ENCODE data around the gene RASGEF1C. TPM values are rescaled to one million over a fixed set of nuclear protein-coding genes. Genes with fewer than 3 reads are reported as not detected.

The RASGEF1C gene
- total RNA-seq, 4 donors from 2014 or later, result 0.38 to 0.51 TPM; not detected in 2

DNA sequence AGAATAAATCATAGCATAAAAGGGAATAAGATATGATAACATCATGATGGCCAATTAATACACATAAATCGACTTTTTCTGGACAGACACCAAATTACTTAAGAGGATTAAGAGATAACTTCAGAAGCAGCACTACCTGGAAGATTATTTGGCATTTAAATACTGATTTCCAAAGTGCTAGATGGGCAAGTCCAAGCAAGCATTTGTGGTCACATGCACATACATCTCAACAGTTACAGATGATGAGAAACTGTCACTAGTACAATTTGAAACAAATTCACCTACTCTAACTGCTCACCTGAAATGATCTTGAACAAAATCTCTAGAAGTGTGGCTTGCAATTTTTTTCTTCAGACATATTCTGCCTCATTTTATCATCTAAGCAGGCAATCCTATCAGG, 26.8 kb upstream of the RASGEF1C start:
- TF ChIP-seq, protein P1, sequence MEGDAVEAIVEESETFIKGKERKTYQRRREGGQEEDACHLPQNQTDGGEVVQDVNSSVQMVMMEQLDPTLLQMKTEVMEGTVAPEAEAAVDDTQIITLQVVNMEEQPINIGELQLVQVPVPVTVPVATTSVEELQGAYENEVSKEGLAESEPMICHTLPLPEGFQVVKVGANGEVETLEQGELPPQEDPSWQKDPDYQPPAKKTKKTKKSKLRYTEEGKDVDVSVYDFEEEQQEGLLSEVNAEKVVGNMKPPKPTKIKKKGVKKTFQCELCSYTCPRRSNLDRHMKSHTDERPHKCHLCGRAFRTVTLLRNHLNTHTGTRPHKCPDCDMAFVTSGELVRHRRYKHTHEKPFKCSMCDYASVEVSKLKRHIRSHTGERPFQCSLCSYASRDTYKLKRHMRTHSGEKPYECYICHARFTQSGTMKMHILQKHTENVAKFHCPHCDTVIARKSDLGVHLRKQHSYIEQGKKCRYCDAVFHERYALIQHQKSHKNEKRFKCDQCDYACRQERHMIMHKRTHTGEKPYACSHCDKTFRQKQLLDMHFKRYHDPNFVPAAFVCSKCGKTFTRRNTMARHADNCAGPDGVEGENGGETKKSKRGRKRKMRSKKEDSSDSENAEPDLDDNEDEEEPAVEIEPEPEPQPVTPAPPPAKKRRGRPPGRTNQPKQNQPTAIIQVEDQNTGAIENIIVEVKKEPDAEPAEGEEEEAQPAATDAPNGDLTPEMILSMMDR (IDR thresholded peaks at IDR 0.05; ENCODE audit: low read depth), result no peak

DNA sequence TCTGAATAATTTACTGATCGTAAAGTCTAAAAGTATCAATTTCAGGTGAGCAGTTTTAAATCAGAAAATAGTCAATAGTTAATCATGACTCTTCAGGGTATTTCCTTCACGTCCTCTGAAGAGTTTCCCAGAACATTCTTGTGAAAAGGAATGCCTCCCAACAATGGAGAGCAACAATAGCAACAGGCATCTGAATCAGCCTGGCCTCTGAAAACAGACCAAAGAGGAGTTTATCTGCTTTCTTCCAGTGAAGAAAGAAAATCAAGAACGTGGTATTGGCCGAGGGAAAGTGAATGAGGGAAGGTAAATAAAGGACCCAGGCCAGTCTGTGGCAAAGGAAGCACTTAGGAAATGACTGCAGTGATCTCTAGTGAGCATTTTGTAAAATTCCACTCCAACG, 26.1 kb upstream of the RASGEF1C start:
- TF ChIP-seq, protein P1 (IDR thresholded peaks at IDR 0.05; ENCODE audit: low read depth), result no peak

GRCh38 chr5:180234271-180234670, 25.3 kb upstream of the RASGEF1C start:
- TF ChIP-seq, protein P1 (IDR thresholded peaks at IDR 0.05; ENCODE audit: low read depth), result no peak

DNA sequence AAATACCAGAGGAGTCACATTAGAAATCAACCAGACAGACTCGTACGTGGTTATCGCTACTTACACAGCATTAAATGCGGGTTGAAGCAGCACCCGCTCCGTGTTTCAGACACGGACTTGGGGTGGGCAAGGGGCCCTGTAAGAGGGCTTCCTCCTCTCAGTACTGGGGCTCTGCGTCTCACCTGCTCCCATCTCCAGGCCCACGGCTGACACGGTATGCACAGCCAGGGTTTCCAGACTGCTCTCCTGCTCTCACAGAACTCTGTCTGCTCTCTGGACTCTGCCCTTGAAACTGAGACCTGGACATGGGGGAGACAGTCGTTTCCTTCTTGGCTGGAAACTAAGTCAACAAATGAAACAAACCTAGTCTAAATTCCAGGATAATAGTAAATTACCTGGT, 24.7 kb upstream of the RASGEF1C start:
- TF ChIP-seq, protein P1 (IDR thresholded peaks at IDR 0.05; ENCODE audit: low read depth), result no peak

DNA sequence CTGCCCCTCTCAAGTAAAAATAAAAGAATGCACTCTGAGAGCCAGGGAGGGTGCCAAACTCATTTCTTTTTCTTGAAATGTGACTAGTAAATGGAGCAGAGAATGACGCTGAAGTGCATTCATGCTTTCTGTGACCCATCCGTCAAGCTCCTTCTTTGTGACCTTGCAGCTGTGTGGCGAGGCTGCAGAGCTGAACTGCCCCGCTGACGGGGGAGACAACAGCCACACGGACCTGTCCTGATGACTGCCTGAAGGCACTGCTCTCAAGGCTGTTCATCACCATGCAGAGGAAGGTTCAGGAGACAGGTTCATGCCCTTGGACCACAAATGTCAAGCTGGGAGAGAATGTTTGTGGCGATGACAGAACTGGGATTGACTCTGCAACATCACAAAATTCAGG, 21.0 kb upstream of the RASGEF1C start:
- TF ChIP-seq, protein P1 (IDR thresholded peaks at IDR 0.05; ENCODE audit: low read depth), result no peak

- TF ChIP-seq, protein P1 (IDR thresholded peaks at IDR 0.05; ENCODE audit: low read depth), result no peak
Measured at GRCh38 chr5:180222056-180222455, 13.0 kb upstream of the RASGEF1C start.

DNA sequence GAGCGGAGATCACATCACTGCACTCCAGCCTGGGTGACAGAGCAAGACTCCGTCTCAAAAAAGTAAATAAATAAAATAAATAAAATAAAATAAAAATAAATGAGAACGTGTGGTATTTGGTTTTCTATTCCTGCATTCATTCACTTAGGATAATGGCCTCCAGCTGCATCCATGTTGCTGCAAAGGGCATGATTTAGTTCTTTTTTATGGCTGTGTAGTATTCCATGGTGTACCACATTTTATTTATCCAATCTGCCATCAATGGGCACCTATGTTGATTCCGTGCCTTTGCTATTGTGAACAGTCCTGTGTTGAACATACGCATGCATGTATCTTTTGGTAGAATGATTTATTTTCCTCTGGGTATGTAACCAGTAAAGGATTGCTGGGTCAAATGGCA, 8.8 kb upstream of the RASGEF1C start:
- TF ChIP-seq, protein P1 (IDR thresholded peaks at IDR 0.05; ENCODE audit: low read depth), result no peak

Measured in subcutaneous adipose tissue (tissue), 4 donors.